Thyroid gland (tissue), 4 donors: Measurements from ENCODE around the gene MRGPRF.

Source experiments
- CTCF ChIP-seq, 6 experiments: fragments of 200-600 bp in 3 of 6; fragments of 450-650 bp in 3 of 6; sonication (generic) in 3 of 6; IDR thresholded peaks; one replicate each; pipeline ENCODE4 v1.5.1; 2016 to 2019; ENCODE audit warnings: antibody characterized with exemption in 6 of 6, mild to moderate bottlenecking in 2 of 6, inconsistent platforms in 1 of 6, moderate library complexity in 1 of 6
- POLR2A ChIP-seq, 2 donors: fragments of 450-650 bp; IDR thresholded peaks; one replicate each; pipeline ENCODE4 v1.6.1; 2017; ENCODE audit warnings: antibody characterized with exemption in 2 of 2, mild to moderate bottlenecking in 2 of 2, moderate library complexity in 1 of 2

GRCh38 chr11:69061713-69062053 lies 48.6 kb upstream of the MRGPRF start:
- TF ChIP-seq CTCF (IDR thresholded peaks at IDR 0.05): no peak
- no peak for TF ChIP-seq POLR2A (IDR thresholded peaks at IDR 0.05)
